ENCODE measurements around the gene LRRC56.
"Not testable (repeated sequence)": the region's sequence is repeated elsewhere in the genome, so short reads cannot be mapped to it uniquely, and the experiment has no call there.

Gene LRRC56

GRCh38 chr11:571802-572185, 34.5 kb downstream of the LRRC56 start:
- DNase-seq, result no peak
- H3K4me1 ChIP-seq, result no peaks in the 10 kb centered on the region
- no peaks in the 10 kb centered on the region; the same call in 1 of the 2 replicates for H3K27me3 ChIP-seq
- no peaks in the 10 kb centered on the region for H3K9me3 ChIP-seq
- H3K4me3 ChIP-seq (ENCODE audit: low read depth, low read length), result no peak overlapping the region
- no peaks in the 10 kb centered on the region for H3K36me3 ChIP-seq
- no peak for TF ChIP-seq CTCF (IDR thresholded peaks at IDR 0.05; ENCODE audit: low read depth, low read length)

DNA sequence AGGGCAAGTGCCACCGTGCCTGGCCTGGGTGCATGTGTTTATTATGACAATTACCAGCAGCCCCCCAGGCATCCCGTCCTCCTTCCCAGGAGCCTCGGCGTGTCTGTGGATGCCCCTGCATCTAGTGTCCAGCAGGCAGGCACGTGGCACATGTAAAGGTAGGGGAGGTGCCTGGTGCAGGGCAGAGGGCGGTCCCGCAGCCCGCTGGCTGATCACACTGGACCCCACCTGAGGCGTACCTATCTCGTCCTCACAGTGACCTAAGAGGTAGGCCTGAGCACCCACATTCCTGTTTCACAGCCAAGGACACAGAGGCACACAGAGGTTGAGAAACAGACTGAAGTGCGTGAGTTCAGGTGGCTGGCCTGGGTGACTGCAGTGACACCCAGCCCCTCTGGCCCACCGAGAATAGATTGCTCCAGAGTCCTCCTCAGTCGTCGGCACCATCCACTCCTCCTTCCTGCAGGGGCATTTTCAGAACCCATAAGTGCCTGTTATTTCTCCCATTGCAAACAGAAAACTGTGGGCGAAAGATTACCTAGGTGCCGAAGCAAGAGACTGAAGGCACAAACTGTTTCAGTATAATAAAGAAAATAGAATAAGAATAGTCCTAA, 35.9 kb downstream of the LRRC56 start:
- DNase-seq, result no peak
- Histone ChIP-seq H3K36me3 (no peaks in the 10 kb centered on the region), H3K4me3 (ENCODE audit: low read depth, low read length) (no peak overlapping the region), H3K27me3 (no peaks in the 10 kb centered on the region; the same call in 1 of the 2 replicates), H3K4me1 (no peaks in the 10 kb centered on the region), H3K9me3 (no peaks in the 10 kb centered on the region)
- TF ChIP-seq CTCF (IDR thresholded peaks at IDR 0.05; ENCODE audit: low read depth, low read length), result no peak

- not testable (repeated sequence) for H3K4me1 ChIP-seq; H3K27me3 ChIP-seq; DNase-seq; H3K4me3 ChIP-seq (ENCODE audit: low read depth, low read length); H3K9me3 ChIP-seq; H3K36me3 ChIP-seq
These were observed 36.8 kb downstream of the LRRC56 start for GRCh38 chr11:574031-574570.

- H3K4me1 ChIP-seq, result no peaks in the 10 kb centered on the region
These were observed 37.4 kb downstream of the LRRC56 start for GRCh38 chr11:574632-575312.

DNA sequence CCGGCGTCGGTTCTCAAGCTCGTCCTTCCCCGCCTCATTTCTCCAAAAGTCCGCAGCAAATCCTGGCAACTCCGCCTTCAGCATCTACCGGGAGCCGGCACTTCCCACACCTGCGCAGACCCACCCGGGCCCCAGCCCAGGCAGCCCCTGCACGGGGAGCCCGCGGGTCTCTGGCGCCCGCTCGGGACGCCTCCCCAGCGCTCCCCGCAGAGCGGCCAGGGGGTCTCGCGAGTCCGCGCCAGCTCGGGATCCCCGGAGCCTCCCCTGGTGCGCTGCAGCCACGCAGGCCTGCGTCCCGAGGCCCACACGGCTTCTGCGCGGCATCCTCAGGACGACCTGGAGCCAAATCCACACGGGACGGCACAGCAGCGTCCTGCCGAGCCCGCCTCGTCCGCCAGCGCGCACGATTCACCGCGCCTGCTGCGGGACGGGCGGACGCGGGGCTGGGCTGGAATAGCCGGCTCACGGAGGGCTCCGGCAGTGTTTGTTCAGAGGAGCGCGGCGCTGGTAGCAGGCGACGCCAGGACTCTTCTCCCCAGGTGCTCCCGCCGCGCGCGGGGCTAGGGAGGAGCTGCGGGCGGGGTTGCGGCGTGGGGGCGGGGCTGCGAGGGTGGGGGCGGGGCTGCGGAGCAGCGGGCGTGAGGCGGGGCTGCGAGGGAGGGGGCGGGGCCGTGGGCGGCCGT, 38.1 kb downstream of the LRRC56 start:
- H3K27me3 ChIP-seq, result no peaks in the 10 kb centered on the region; the same call in 1 of the 2 replicates
- H3K9me3 ChIP-seq, result no peaks in the 10 kb centered on the region
- no peak for TF ChIP-seq CTCF (IDR thresholded peaks at IDR 0.05; ENCODE audit: low read depth, low read length)
- H3K36me3 ChIP-seq, result no peaks in the 10 kb centered on the region
- DNase-seq, result no peak
- peak overlapping the region; percentile 61 for H3K4me3 ChIP-seq (ENCODE audit: low read depth, low read length)
- H3K4me1 ChIP-seq, result no peaks in the 10 kb centered on the region

More at GRCh38 chr11:574632-575312, 37.4 kb downstream of the LRRC56 start:
- Histone ChIP-seq H3K4me3 (ENCODE audit: low read depth, low read length) (peak overlapping the region; percentile 61), H3K27me3 (no peaks in the 10 kb centered on the region; the same call in 1 of the 2 replicates), H3K9me3 (no peaks in the 10 kb centered on the region), H3K36me3 (no peaks in the 10 kb centered on the region)
- DNase-seq, result no peak
- TF ChIP-seq CTCF (IDR thresholded peaks at IDR 0.05; ENCODE audit: low read depth, low read length), result no peak

DNA sequence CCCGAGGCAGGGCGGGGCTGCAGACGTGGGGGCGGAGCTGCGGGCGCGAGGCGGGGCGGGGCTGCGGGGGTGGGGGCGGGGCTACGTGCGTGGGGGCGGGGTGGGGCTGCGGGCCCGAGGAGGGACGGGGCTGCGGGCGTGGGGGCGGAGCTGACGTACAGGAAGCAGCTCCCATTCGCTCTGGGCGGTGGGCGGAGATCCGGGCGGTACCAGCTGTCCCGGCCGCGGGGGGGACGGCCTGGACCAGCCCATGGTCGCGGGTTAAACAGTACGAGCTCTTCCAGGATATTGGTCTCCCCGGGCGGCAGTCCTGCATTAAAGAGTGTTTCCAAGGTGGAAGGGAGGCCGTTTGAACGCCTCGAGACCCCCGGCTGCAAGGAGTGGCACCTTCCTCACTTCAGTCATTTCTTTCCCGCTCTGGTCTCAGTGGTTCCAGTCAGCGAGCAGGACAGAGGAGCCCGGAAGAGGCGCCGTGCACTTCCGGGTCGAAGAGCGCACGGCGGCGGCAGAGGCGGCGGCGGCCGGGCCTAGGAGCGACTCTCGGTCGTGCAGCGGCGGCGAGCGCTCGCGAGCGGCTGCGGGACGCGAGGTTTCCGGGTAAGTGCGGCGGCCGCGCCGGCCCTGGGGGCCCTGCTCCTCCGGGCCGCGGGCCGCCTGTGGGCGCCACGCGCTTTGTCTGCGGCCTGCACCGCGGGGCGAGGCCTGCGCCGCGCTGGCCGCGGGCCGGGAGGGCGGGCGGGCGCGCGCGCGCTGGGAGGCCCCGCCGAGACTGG, 38.9 kb downstream of the LRRC56 start, which contains the start of gene PHRF1:
Gene PHRF1, plus strand, starts transcription at position 475 of the 773 bp plus-strand sequence. CDS start 5,043 bp downstream, outside the sequence.
- no peak for TF ChIP-seq CTCF (IDR thresholded peaks at IDR 0.05; ENCODE audit: low read depth, low read length)
- Histone ChIP-seq H3K27me3 (no peaks in the 10 kb centered on the region; the same call in 1 of the 2 replicates), H3K4me1 (no peaks in the 10 kb centered on the region), H3K36me3 (no peaks in the 10 kb centered on the region), H3K4me3 (ENCODE audit: low read depth, low read length) (peak within 1 kb of the TSS; percentile 86), H3K9me3 (no peaks in the 10 kb centered on the region)
- DNase-seq, result peak; percentile 91

Data from BE2C (cell line).